Effector memory CD8-positive, alpha-beta T cell (primary cell): ENCODE measurements around the gene TMA7.

Source experiments
- ATAC-seq: fragments of 150-1000 bp; cut with Tn5 transposase; replicated peaks from 2 replicates; pipeline ENCODE4 v1.10.0; 2021; ENCODE audit warnings: mild to moderate bottlenecking, moderate library complexity
- DNase-seq, 3 experiments: peaks; one replicate each; pipeline ENCODE4 v3.0.0; 2021
- H3K27ac Mint-ChIP-seq, 2 donors: one replicate each; pipeline ENCODE4 v1.8.0; 2022; ENCODE audit warnings: mild to moderate bottlenecking in 2 of 2, mixed read lengths in 2 of 2, moderate library complexity in 2 of 2
- H3K27me3 Mint-ChIP-seq, 2 donors: one replicate each; pipeline ENCODE4 v1.8.0; 2022; ENCODE audit warnings: mixed read lengths in 2 of 2
- H3K36me3 Mint-ChIP-seq: one replicate; pipeline ENCODE4 v1.8.0; 2022; ENCODE audit warnings: mild to moderate bottlenecking, moderate library complexity, mixed read lengths; ENCODE audit not compliant: insufficient read depth
- H3K4me1 Mint-ChIP-seq, 2 donors: one replicate each; pipeline ENCODE4 v1.8.0; 2022; ENCODE audit warnings: low read depth in 2 of 2, mixed read lengths in 2 of 2
- H3K4me3 Mint-ChIP-seq, 2 donors: one replicate each; pipeline ENCODE4 v1.8.0; 2022; ENCODE audit warnings: mild to moderate bottlenecking in 2 of 2, mixed read lengths in 2 of 2, moderate library complexity in 2 of 2
- H3K9me3 Mint-ChIP-seq, 2 donors: one replicate each; pipeline ENCODE4 v1.8.0; 2022; ENCODE audit warnings: mixed read lengths in 2 of 2

Gene TMA7

GRCh38 chr3:48423241-48423882 is 16.7 kb upstream of the TMA7 start:
- no peaks in the 10 kb centered on the region for H3K9me3 Mint-ChIP-seq
- ATAC-seq = no peak
- peaks cover 0 to 13% of the 10 kb centered on the region in 2 donors for H3K27me3 Mint-ChIP-seq
- DNase-seq = no peak
- H3K36me3 Mint-ChIP-seq = no peaks in the 10 kb centered on the region
- H3K4me1 Mint-ChIP-seq = peaks cover 3 to 4% of the 10 kb centered on the region in 2 donors
- H3K4me3 Mint-ChIP-seq = no peak overlapping the region
- peak overlapping the region in 1 of 2 donors; percentile 36 for H3K27ac Mint-ChIP-seq

- Mint-ChIP-seq H3K27ac (no peak overlapping the region), H3K4me3 (no peak overlapping the region), H3K9me3 (no peaks in the 10 kb centered on the region), H3K27me3 (peaks cover 0 to 13% of the 10 kb centered on the region in 2 donors), H3K4me1 (peaks cover 3 to 4% of the 10 kb centered on the region in 2 donors), H3K36me3 (no peaks in the 10 kb centered on the region)
- DNase-seq (no peak), ATAC-seq (no peak)
Observed at GRCh38 chr3:48423883-48424695, 16.0 kb upstream of the TMA7 start.

DNA sequence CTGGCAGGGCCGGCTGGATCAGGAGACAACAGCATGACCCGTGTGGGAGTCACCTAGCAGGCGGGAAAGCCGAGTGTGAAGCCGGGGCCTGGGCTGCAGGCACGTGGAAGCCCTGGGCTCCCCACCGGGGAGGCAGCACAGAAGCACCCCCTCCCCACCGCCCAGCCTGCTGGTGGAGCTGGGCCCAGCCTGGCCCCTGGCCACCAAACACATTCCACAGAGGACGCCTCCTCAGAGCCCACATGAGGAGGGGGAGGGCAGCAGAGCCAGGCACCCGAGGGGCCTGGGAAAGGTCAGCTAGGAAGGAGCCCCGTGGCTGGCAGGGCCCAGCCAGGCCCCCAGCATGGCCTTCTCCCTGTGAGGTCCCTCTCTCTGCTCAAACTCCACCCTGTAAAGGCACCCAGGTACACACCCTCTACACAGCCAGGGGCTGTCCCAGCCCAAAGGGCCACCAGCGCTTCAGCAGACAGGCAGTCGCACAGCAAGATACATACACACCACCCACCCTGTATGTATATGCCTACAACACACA is 14.7 kb upstream of the TMA7 start:
- peaks cover 4 to 9% of the 10 kb centered on the region in 2 donors for H3K4me1 Mint-ChIP-seq
- H3K9me3 Mint-ChIP-seq = no peaks in the 10 kb centered on the region
- H3K36me3 Mint-ChIP-seq = peaks cover 6% of the 10 kb centered on the region
- ATAC-seq (no peak), DNase-seq (no peak)
- H3K4me3 Mint-ChIP-seq = no peak overlapping the region
- H3K27me3 Mint-ChIP-seq = peaks cover 0 to 13% of the 10 kb centered on the region in 2 donors
- no peak overlapping the region for H3K27ac Mint-ChIP-seq

GRCh38 chr3:48426401-48426909 is 13.6 kb upstream of the TMA7 start:
- no peak for DNase-seq
- Mint-ChIP-seq H3K4me3 (no peak overlapping the region), H3K9me3 (no peaks in the 10 kb centered on the region), H3K4me1 (peaks cover 4 to 15% of the 10 kb centered on the region in 2 donors), H3K36me3 (peaks cover 9% of the 10 kb centered on the region), H3K27ac (no peak overlapping the region), H3K27me3 (peaks cover 0 to 13% of the 10 kb centered on the region in 2 donors)
- ATAC-seq = no peak

DNA sequence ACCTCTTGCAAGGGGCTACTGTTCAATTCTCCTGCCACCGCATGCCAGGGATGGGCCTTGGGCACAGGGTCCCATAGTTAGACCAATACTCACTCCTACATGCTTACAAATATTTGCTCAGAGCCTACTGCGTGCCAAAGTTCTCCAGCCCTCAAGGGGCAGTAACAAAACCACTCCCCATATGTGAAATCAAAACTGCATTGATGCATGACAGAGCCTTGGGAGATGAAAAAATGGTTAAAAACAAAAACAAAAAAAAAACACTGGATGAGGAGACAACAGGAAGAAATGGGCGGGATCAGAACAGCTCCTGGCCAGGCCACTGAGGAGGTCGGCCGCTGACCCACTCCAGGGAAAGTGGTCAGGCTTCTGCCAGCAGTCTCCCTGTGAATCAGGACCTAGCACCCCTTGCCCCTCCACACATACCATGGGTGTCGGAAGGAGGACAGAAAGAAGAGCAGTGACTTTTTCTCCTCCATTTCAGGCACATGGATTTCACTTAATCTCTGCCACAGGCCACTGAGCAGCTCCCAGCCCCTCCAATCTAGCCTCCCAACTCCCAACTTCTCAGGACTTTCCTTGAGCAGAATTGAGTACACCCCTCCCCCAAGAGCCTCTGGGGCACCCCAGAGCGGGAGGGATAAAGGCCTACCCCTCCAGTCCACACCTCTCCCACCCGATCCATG is 13.0 kb upstream of the TMA7 start:
- Mint-ChIP-seq H3K4me3 (peak overlapping the region in 1 of 2 donors; percentile 8), H3K36me3 (peaks cover 9% of the 10 kb centered on the region), H3K27ac (peak overlapping the region in 1 of 2 donors; percentile 68), H3K9me3 (no peaks in the 10 kb centered on the region), H3K27me3 (peaks cover 0 to 13% of the 10 kb centered on the region in 2 donors), H3K4me1 (peaks cover 4 to 15% of the 10 kb centered on the region in 2 donors)
- DNase-seq (no peak), ATAC-seq (no peak)

GRCh38 chr3:48427630-48427962 is 12.5 kb upstream of the TMA7 start:
- peak overlapping the region; percentile 26 to 28 for H3K4me3 Mint-ChIP-seq

GRCh38 chr3:48428088-48428571 is 11.9 kb upstream of the TMA7 start:
- H3K9me3 Mint-ChIP-seq = no peaks in the 10 kb centered on the region
- H3K36me3 Mint-ChIP-seq = peaks cover 9% of the 10 kb centered on the region
- ATAC-seq (no peak), DNase-seq (no peak)
- H3K4me3 Mint-ChIP-seq = peak overlapping the region; percentile 26 to 28
- H3K4me1 Mint-ChIP-seq = peaks cover 4 to 15% of the 10 kb centered on the region in 2 donors
- H3K27ac Mint-ChIP-seq = peak overlapping the region in 1 of 2 donors; percentile 68
- peaks cover 0 to 13% of the 10 kb centered on the region in 2 donors for H3K27me3 Mint-ChIP-seq

More at GRCh38 chr3:48427630-48427962, 12.5 kb upstream of the TMA7 start:
- no peak for DNase-seq
- ATAC-seq = no peak
- Mint-ChIP-seq H3K27ac (peak overlapping the region in 1 of 2 donors; percentile 68), H3K36me3 (peaks cover 9% of the 10 kb centered on the region), H3K9me3 (no peaks in the 10 kb centered on the region), H3K4me1 (peaks cover 4 to 15% of the 10 kb centered on the region in 2 donors), H3K27me3 (peaks cover 0 to 13% of the 10 kb centered on the region in 2 donors)

- Mint-ChIP-seq H3K9me3 (no peaks in the 10 kb centered on the region), H3K27me3 (peaks cover 0 to 13% of the 10 kb centered on the region in 2 donors), H3K4me3 (peak overlapping the region; percentile 26 to 28), H3K36me3 (peaks cover 12% of the 10 kb centered on the region), H3K4me1 (peaks cover 4 to 15% of the 10 kb centered on the region in 2 donors), H3K27ac (no peak overlapping the region)
- no peak for DNase-seq
- ATAC-seq = no peak
Observed at GRCh38 chr3:48428572-48429316, 11.3 kb upstream of the TMA7 start.

DNA sequence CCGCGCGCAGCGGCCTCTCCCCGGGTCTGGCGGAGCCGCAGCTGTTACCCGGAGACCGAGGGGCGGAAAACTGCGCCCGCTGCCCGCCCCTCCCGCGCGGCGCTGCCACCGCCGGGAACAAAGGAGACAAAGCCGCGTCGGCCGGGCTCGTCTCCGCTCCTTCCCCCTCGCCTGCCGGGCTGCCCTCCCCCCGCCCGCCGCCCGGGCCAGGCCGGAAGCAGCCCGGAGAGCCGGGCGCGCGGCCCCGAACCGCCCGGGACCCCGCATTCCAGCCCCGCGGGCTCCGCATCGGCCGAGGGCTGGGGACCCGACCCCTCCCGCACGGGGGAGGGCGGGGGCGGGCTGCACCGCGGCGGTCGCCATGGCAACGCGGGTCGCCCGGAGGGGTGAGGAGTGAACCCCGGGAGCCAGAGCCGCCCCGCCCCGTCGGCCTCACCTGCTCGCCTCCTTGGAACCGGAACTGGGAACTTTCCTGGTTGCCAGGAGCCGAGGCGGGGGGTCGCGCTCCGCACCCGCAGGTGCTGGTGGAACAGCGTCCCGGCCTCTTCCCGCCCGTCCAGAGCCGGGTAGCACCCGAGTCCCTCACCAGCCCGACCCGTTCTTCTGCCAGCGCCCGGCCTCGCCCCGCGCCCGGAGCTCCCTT is 10.6 kb upstream of the TMA7 start:
- ATAC-seq (peak; percentile 73), DNase-seq (peak; percentile 44 to 57 (median 49))
- H3K27ac Mint-ChIP-seq = peak overlapping the region; percentile 69 to 85

GRCh38 chr3:48429960-48430707 is 9.9 kb upstream of the TMA7 start, which contains the start of gene PLXNB1:
PLXNB1 (minus strand) TSS chr3:48430086; CDS start chr3:48424611, 5,475 bp downstream.
- H3K4me1 Mint-ChIP-seq = peaks cover 4 to 22% of the 10 kb centered on the region in 2 donors
- ATAC-seq (peak; percentile 3), DNase-seq (no peak)
- H3K9me3 Mint-ChIP-seq = no peaks in the 10 kb centered on the region
- peak within 1 kb of the TSS; percentile 69 to 85 for H3K27ac Mint-ChIP-seq
- H3K36me3 Mint-ChIP-seq = peaks cover 12% of the 10 kb centered on the region
- H3K27me3 Mint-ChIP-seq = peaks cover 0 to 13% of the 10 kb centered on the region in 2 donors
- H3K4me3 Mint-ChIP-seq = peak within 1 kb of the TSS; percentile 85 to 87

More for the DNA sequence above, 10.6 kb upstream of the TMA7 start:
- peak overlapping the region; percentile 85 to 87 for H3K4me3 Mint-ChIP-seq
- peaks cover 4 to 17% of the 10 kb centered on the region in 2 donors for H3K4me1 Mint-ChIP-seq
- no peaks in the 10 kb centered on the region for H3K9me3 Mint-ChIP-seq
- H3K36me3 Mint-ChIP-seq = peaks cover 12% of the 10 kb centered on the region
- peaks cover 0 to 13% of the 10 kb centered on the region in 2 donors for H3K27me3 Mint-ChIP-seq

- H3K27ac Mint-ChIP-seq = peak overlapping the region in 1 of 2 donors; percentile 69
- peaks cover 0 to 13% of the 10 kb centered on the region in 2 donors for H3K27me3 Mint-ChIP-seq
- H3K4me3 Mint-ChIP-seq = peak overlapping the region; percentile 85 to 87
- DNase-seq (no peak), ATAC-seq (no peak)
- peaks cover 12% of the 10 kb centered on the region for H3K36me3 Mint-ChIP-seq
- no peaks in the 10 kb centered on the region for H3K9me3 Mint-ChIP-seq
- H3K4me1 Mint-ChIP-seq = peaks cover 4 to 24% of the 10 kb centered on the region in 2 donors
Observed at GRCh38 chr3:48430708-48431101, 9.4 kb upstream of the TMA7 start.
